Measurements from ENCODE around the gene SRSF1. TPM values are rescaled to one million over a fixed set of nuclear protein-coding genes. Genes with fewer than 3 reads are reported as not detected.
"Not testable (repeated sequence)": the region's sequence is repeated elsewhere in the genome, so short reads cannot be mapped to it uniquely, and the experiment has no call there.

The SRSF1 gene
- total and polyA plus RNA-seq, 8 donors, result 137 to 393 (median 340) TPM

GRCh38 chr17:58047376-58048150 lies 40.5 kb upstream of the SRSF1 start:
- Histone ChIP-seq H3K9me3 (no peaks in the 10 kb centered on the region), H3K27ac (no peak overlapping the region), H3K27me3 (peaks cover 0 to 4% of the 10 kb centered on the region in 2 donors), H3K36me3 (no peaks in the 10 kb centered on the region), H3K4me3 (no peak overlapping the region), H3K4me1 (no peaks in the 10 kb centered on the region)
- ATAC-seq, result no peak
- no peak for DNase-seq
- intact Hi-C loops (cut with DNase I), result no loop called here
- no peak for TF ChIP-seq CTCF (IDR thresholded peaks at IDR 0.05)

GRCh38 chr17:58046239-58047094 lies 39.4 kb upstream of the SRSF1 start:
- Histone ChIP-seq H3K27me3 (peaks cover 0 to 4% of the 10 kb centered on the region in 2 donors), H3K27ac (no peak overlapping the region), H3K4me3 (no peak overlapping the region), H3K4me1 (no peaks in the 10 kb centered on the region), H3K9me3 (no peaks in the 10 kb centered on the region), H3K36me3 (no peaks in the 10 kb centered on the region)
- intact Hi-C loops (cut with DNase I), result no loop called here
- ATAC-seq, result no peak
- no peak for DNase-seq
- TF ChIP-seq CTCF (IDR thresholded peaks at IDR 0.05), result no peak

GRCh38 chr17:58044256-58044655 lies 37.2 kb upstream of the SRSF1 start:
- H3K36me3 ChIP-seq; H3K4me3 ChIP-seq; H3K27ac ChIP-seq; ATAC-seq; intact Hi-C loops (cut with DNase I); H3K4me1 ChIP-seq; DNase-seq; H3K27me3 ChIP-seq; H3K9me3 ChIP-seq: not testable (repeated sequence)

- H3K36me3 ChIP-seq, result no peaks in the 10 kb centered on the region
- intact Hi-C loops (cut with DNase I), result no loop called here
- ATAC-seq, result no peak
Measured at GRCh38 chr17:58043221-58044181, 36.5 kb upstream of the SRSF1 start.

More at GRCh38 chr17:58043221-58044181, 36.5 kb upstream of the SRSF1 start:
- TF ChIP-seq CTCF (IDR thresholded peaks at IDR 0.05), result no peak
- Histone ChIP-seq H3K9me3 (no peaks in the 10 kb centered on the region), H3K4me3 (no peak overlapping the region), H3K4me1 (no peaks in the 10 kb centered on the region), H3K27me3 (peaks cover 0 to 4% of the 10 kb centered on the region in 2 donors), H3K27ac (no peak overlapping the region)
- DNase-seq, result no peak
